HT1080 (cell line): Measurements from ENCODE around the gene TEC. TPM values are rescaled to one million over a fixed set of nuclear protein-coding genes. Genes with fewer than 3 reads are reported as not detected.
"Not testable (repeated sequence)": the region's sequence is repeated elsewhere in the genome, so short reads cannot be mapped to it uniquely, and the experiment has no call there.

Source experiments
- DNase-seq: peaks from one replicate; pipeline ENCODE4 v3.0.0-alpha.2; 2015; ENCODE audit warnings: low read depth
- total RNA-seq: library from RNA; depleted of rRNA; stranded (reverse); fragments of >200 nt; shearing (Covaris generic); gene quantifications from 2 replicates; pipeline ENCODE4 v1.2.3, GENCODE V29; 2014

The TEC gene
- total RNA-seq, 1 experiment from 2014 or later, result 4.1 TPM

DNA sequence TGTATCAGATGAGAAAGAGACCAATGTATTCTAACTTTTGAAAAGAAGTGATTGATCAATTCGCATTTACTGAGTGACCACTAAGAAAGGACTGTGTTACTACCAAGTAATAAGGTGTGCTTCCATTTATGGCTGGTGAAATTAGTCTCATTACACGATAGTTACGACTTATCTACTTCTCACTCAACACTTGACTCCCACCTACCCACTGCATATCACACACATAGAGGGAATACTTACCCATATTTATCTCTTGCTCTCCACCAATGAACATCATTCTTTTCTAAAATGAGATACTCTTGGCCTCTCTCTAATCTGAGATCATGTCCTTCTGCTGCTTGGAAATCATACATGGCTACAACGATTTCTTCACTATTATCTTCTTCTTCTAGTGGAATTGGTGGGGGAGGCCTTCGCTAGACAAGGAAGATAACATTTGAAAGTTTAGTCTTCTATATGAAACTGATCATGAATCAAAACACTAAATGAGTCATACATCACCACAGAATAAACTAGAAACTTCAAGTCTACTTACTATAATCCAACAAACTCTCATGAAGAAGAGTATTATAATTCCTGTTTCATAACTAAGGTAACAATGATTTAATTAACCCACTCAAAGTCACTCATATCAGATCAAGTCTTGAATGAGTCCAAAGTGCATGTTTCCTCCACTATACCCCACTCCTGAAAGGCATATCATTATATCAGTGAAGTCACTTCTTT lies 101.9 kb downstream of the TEC start:
- DNase-seq, result no peak

DNA sequence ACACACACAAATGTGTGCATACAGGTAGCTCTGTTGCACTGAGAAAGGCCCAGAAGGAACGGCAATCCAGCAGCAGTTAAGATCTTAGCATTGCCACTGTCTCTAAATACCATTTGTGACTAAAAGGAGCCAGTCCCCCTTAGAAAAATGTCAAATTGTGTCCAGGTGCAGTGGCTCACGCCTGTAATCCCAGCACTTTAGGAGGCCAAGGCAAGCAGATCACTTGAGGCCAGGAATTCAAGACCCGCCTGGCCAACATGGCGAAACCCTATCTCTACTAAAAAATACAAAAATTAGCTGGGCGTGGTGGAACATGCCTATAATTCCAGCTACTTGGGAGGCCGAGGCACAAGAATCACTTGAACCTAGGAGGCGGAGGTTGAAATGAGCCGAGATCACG lies 105.1 kb downstream of the TEC start:
- DNase-seq, result not testable (repeated sequence)

DNA sequence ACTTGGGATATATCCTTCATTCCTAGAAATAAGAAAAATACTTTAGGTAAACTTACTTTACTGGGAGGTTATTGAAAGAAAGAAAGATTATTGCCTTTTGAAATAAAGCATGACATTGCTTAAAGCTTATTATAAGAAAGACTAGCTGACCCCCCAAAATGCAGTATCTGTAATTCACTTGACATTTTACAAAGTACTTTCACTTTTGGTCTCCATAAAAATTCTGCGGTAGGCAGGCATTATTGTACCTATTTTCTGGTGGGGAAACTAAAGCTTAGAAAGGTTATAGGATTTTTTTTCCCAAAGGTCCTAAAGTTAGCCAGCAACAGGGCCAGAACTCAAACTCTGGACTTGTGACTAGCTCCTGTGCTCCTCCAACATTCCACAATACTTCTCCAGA lies 105.9 kb downstream of the TEC start:
- no peak for DNase-seq

DNA sequence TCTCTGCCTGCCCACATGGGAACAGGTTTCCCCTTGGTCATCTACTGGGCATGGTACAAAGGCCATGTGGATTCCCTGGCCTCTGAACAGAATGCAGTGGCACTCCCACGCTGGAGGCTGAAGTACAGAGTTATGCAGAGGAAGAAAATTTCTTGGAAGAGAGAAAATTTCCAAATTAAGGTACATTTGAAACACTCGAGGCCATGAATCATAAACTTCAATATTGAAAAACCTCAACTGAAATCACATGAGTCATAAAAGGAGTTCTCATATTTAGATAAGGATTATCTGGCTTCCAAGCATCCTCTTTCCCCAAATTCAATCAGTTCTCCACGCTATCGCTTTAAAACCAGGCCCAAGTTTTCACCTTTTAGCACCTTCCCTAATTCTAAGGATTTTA lies 107.5 kb downstream of the TEC start:
- DNase-seq, result peak; percentile 56

DNA sequence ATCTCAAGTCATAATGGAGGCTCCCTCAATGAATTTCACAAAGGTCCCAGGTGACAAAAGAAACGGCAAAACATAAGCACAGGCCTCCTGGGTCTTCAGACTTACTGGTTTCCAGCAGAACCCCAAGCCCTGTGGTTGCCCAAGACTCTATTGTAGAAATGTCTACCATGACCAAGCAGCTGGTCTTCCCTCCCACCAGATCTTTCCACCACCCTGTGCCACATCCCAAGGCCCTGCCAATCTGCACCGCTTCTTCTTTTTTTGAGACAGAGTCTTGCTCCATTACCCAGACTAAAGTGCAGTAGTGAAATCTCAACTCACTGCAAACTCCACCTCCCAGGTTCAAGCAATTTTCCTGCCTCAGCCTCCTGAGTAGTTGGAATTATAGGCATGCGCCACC lies 112.4 kb downstream of the TEC start:
- DNase-seq, result no peak

DNA sequence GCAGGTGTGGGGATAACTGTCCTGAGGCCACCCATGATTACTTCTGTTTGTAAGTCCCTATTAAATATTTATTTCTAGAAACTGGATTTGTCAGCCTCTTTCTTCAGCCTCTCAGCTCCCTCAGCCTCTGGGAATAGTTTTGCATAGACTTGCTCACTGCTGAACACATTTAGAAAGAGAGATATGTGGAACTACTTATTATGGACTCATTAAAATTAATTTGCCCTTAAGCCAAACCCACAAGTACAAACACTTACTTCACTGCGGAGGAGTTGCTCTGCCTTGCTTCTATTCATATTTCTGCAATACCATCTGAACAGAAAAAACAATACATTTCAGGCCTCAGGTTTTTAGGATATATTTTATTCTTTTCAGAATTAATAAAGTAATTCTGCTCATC lies 113.2 kb downstream of the TEC start:
- no peak for DNase-seq

DNA sequence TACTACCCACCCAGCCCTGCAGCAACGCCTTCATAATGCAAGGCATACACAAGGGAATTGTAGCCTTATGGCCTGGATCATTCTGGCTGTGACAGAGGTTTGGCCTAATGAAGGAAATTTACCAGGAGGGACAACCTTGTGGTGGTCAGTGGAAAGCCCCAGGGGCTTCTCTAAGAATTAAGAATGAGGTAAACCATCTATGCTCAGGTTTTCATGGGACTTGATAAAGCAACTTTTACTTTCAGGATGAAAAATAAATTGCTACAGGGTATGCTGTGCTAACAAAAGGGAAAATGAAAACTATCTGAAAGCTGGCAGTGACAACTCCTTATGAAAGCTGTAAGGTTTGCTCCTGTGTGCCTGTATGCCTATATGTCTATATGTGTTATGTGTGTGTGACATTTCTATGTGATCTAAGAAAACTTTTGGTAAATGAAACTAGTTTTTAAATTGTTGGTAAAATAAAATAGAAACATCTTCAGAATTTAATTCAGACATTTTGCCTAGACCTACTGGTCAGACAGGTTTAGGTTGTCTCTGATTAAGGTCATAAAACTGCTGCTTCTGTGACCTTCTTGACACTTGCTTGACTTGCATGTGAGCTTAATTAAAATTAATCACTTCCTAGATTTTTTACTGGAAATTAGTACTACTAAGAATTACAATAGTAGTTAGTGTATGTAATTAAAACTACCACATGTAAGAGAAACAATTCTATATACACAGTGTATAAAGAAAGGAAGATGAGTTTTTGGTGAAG lies 115.7 kb downstream of the TEC start:
- DNase-seq, result no peak

DNA sequence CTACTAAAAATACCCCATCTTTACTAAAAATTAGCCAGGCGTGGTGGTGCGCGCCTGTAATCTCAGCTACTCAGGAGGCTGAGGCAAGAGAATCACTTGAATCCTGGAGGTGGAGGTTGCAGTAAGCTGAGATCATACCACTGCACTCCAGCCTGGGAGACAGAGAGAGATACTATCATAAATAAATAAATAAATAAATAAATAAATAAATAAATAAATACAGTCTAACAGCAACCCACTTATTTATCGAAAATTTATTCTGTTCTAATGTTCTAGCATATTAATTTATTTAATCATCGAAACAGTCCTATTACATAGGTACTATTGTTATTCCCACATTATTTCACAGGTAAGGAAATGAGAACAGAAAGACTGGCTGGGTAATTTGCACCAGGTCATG lies 117.4 kb downstream of the TEC start:
- no peak for DNase-seq

DNA sequence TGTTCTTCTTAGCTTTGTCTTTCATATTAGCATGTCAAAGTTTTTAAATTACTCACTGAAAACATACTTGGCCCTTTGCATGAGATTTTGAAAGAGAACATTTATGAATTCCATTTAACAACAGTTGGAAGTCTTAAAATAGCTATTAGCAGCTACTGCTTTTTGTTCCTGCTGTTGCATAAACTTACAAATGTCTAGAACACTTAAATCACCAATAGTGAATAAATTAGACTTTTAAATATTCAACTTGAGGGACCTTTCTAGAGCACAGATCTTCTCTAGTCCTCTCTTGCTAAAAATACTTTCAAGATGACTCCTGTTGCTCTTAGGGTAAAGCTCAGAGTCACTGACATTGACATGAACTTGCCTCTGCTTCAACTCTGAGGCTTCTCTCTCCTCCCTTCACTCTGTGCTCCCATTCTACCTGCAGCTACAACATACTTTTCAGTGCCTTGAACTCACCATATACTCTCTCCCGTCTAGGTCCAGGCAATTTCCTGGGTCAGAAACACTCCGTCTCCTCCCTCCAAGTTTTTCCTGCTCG lies 119.7 kb downstream of the TEC start:
- DNase-seq, result no peak

DNA sequence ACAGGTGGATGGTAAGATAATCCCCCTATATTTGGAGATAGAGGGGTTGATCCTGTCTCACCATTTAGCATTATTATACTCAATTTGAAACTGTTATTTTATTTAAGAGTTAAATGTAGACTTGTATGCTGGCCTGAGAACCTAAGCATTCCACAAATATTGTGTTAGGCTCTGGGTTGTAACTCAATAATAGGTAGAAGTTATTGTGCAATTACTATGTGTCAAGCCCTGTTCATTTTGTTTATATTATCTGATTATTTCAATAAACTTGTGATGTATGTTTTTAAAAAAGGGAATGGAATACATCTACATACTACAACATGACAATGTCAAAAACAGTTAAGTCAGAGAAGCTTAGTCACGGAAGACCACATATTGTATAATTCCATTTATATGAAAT lies 122.0 kb downstream of the TEC start:
- no peak for DNase-seq

DNA sequence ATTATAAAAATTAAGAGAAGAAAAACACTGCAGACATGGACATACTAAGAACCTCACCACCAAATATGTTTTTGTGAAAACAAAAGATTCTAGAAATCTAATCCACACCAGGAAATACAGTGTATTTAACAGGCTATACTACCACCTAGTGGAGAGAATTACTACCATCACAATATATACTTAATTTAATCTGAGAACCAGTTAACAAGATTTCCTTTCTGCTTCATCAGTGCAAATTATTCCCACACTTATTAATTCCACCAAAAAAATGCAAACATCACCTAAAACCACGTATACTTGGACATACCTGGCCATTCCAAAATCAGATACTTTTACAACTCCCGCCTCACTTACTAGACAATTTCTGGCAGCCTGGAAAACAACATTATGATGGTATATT lies 128.6 kb downstream of the TEC start:
- DNase-seq, result peak; percentile 28

DNA sequence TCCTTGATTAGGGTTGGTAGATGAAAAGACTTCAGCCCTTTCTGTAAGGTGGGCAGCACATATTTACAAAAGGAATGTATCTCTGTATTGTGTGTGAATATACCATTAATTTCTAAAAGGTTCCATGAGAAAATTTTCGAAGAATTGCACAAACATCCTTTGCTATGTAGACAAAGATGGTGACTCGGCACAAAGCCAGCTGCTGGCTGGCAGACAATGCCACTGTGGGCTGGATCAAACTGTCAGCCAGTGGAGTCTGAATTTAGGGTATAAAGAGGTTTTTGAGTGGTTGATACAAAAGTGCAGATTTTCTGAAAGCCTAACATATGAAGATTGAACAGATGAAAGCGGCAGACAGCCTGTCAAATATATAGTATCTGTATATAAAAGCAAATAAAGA lies 129.9 kb downstream of the TEC start:
- peak; percentile 33 for DNase-seq

DNA sequence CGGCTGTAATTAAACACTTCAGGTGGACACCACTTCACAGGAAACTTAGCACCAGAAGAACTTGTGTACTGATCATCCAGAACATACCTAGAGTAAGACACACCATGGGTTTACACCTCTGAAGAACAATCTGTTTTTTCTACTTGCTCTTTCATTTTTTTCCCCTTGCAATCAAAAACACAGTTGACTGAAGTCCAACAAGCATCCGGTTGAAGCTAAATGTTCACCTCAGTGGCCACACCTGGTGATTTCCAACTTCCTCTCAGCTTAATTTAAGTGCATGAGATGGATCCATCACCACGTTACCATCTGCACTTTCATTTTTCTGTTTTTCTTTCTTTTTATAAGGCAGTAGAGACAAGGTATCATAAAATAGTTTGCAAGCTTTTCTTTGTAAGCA lies 130.7 kb downstream of the TEC start:
- no peak for DNase-seq

DNA sequence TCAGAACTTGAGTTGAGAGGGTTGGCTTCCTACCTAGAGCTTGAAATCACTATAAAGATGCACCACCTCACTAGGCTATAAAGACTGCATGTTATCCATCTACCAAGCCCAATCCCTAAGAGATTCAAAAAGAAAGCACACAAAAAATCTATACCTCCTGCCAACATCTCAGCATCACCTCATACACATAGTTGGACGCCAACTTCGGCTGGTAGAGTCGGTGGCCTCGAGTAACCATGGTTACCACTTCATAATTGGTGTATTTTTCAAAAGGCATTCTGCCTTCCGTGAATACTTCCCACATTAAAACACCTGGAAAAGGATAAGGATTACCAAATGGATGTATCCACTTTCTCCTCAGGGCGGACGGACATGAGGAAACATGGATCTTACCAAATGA lies 131.1 kb downstream of the TEC start:
- no peak for DNase-seq

DNA sequence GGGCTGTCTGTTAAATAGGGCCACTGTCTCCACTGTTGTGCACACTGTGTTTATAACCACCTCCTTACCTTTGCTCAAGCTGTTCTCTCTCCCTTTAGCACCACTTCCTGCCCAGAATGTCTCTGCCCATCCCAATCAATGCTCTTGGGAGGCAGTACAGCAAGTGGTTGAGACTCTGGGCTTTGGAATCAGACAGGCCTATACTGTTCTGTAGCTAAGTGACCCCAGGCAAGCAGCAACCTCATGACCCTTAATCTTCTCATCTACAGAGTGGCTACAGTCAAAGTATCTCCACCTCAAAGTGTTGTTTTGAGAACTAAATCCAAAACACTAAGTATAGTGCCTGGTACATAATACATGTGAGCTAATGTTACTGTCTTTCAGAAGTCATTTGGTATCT lies 131.8 kb downstream of the TEC start:
- no peak for DNase-seq

DNA sequence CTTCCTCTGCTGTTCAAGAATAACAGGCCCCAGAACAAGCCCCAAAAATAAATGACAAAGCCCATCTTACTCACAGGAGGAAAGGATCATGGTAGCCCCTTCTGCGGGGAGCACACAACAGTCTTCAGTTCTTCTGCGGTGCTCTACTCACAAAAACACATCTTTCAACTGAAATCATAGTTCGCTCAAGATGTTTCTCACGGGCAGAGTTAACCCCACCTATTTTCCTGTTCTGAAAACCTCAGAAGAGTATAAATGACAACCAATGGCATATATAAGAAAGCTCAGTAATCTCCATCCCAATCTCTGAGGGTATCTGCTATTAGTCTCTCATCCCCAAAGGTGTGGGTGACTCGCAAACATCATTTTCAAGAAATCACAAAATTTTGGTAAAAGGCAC lies 135.6 kb downstream of the TEC start, which contains the start of gene TXK:
Gene TXK (minus strand): TSS at position 170 of the 400 bp plus-strand sequence. CDS start 80 bp downstream, at position 90.
- DNase-seq, result no peak

DNA sequence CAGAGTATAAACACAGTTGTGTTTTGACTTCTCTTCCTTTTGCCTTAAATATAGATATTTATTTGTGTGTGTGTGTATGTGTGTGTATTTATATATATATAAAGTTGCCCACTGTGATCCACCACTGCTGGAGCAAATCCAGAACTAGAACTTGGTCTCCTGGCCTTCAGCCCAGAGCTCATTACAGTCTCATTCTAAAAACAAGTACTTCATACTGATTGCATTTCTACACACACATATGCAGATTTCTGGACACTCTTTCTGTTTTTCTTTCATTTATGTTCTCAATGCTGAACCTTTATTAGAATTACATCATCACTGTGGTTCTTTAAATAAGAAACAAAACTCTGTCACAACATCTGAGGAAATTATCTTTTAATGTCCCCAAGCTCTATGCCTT lies 136.0 kb downstream of the TEC start:
- no peak for DNase-seq

DNA sequence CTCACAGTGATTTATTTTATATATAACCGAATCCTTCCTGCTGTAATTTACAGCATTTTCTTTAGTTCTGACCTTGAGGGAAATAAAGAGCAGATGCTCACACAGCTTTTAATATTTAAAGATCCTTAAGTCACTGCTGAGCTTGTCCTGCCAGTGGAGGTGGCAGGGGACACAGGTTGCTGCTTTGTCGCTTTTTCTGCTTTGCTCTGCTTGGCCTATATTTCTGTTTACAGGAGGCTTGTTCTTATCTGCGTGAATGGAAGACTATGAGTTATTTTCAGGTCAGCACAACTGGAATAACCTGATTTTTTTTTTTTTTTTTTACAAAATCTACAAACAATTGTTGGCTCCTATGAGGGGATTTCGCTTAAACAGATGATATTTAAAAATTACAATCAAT lies 137.9 kb downstream of the TEC start:
- no peak for DNase-seq

DNA sequence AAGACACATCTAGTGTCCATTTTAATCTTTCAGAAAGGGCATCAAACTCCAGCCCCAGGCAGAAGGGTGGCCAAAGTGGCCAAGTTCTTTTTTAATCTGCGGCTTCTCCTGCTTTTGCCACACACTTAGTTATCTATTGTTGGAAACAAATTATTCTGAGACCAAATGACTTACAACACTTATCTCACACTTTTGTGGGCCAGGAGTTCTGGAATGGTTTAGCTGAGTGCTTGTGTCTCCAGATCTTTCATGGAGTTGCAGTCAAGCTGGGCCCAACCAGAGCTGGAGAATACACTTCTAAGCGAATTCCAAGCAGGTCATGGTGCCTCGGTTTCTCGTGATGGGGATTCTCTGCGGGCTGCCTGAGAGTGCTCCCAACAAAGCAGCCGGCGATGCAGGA lies 139.5 kb downstream of the TEC start:
- no peak for DNase-seq

DNA sequence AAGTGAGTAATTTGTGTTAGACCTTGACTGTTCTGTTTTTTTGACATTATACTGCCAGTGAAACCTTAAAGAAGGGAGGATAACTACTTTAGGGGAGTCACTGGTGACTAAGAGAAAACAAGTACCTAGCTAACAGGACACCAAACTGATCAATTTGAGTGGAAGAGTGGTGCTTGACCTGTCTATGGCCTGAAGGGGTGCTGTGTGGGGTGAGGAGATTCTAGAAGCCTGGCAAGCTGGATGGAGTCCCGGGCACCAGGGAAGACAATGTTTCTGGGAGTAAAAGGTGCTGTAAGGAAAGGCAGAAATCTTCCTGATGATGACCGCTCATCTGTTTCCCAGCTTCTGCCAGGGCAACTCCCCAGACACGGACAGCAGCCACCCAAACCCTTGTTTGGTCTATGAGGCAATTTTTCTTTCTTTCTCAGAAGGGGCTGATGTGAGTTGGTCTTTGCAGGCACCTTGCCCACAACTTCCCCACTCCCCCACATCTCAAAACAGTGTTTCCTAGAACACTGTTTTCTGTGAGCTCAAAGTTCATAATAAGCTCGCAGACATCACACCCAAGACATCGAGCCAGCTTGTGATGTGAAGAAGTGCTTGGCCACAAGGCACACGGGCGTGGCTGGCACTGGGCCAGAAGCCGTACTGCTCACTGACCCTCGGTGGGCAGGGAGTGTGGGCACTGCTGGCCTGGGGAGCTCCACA lies 140.2 kb downstream of the TEC start:
- no peak for DNase-seq

DNA sequence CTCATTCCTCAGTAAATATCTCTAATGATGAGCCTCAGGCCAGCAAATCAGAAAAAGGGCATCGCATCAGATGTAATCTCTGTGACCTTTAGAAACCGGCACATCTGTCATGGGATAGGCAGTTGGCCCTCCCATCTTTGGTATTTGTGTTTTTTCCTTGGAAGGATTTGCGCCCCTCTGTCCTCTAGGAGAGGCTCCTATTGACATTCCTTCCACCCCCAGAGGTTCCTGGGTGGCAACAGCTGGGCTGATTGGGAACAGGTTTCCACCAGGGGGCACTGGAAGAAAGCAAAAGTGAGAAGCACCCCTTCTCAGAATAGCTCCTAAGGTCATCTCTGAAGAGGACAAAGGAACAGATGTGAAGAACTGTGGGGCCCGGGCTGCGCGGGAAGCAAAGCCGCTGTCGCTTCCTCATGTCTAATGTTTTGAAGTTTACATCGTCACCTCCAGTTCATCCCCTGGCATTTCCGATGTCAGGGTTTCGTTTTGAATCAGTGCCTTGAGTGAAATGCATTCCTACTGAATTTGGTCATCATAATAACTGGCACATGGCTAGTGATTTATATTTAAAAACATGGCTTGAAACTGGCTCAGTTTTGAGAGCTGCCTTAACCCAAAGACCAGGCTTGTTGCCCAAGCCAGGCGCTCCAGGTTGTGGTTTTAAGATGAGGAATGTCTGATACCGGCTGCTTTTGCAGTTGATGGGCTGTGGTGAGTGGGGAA lies 141.8 kb downstream of the TEC start:
- peak; percentile 99 for DNase-seq
